H9 (cell line): ENCODE measurements around the gene KAT5. TPM values are rescaled to one million over a fixed set of nuclear protein-coding genes. Genes with fewer than 3 reads are reported as not detected.

Source experiments
- DNase-seq: peaks from one replicate; pipeline ENCODE4 v3.0.0-alpha.2; 2017
- H2AFZ ChIP-seq: one replicate; pipeline ENCODE4 v1.6.1; 2013; ENCODE audit warnings: mild to moderate bottlenecking, low read length, control low read depth, moderate library complexity
- H2AK5ac ChIP-seq: 2 replicates; pipeline ENCODE4 v1.6.1; 2013; ENCODE audit warnings: low read length, control low read depth, mixed read lengths; ENCODE audit not compliant: insufficient read length
- H2BK120ac ChIP-seq: one replicate; pipeline ENCODE4 v1.6.1; 2013; ENCODE audit warnings: low read depth, mild to moderate bottlenecking, low read length, control low read depth, inconsistent platforms; ENCODE audit not compliant: poor library complexity, severe bottlenecking
- H2BK12ac ChIP-seq: 2 replicates; pipeline ENCODE4 v1.6.1; 2013; ENCODE audit warnings: low read length, control low read depth, mixed read lengths, low read depth; ENCODE audit not compliant: insufficient read length
- H2BK15ac ChIP-seq: 2 replicates; pipeline ENCODE4 v1.6.1; 2013; ENCODE audit warnings: low read depth, low read length, control low read depth
- H2BK20ac ChIP-seq: one replicate; pipeline ENCODE4 v1.6.1; 2013; ENCODE audit warnings: low read depth, mild to moderate bottlenecking, low read length, control low read depth, inconsistent platforms; ENCODE audit not compliant: poor library complexity, severe bottlenecking
- H2BK5ac ChIP-seq: 2 replicates; pipeline ENCODE4 v1.6.1; 2013; ENCODE audit warnings: low read length, control low read depth, mixed read lengths; ENCODE audit not compliant: insufficient read length
- H3K14ac ChIP-seq: 2 replicates; pipeline ENCODE4 v1.6.1; 2013; ENCODE audit warnings: low read length, control low read depth; ENCODE audit not compliant: insufficient read depth
- H3K18ac ChIP-seq: 2 replicates; pipeline ENCODE4 v1.6.1; 2013; ENCODE audit warnings: low read depth, mild to moderate bottlenecking, mixed read lengths, low read length, control low read depth; ENCODE audit not compliant: insufficient read length
- H3K23ac ChIP-seq: 2 replicates; pipeline ENCODE4 v1.6.1; 2013; ENCODE audit warnings: low read length, control low read depth, mixed read lengths, low read depth; ENCODE audit not compliant: insufficient read length
- H3K23me2 ChIP-seq: 2 replicates; pipeline ENCODE4 v1.6.1; 2013; ENCODE audit warnings: low read depth, mild to moderate bottlenecking, mixed read lengths, low read length, control low read depth; ENCODE audit not compliant: insufficient read length, poor library complexity, severe bottlenecking
- H3K27ac ChIP-seq: 2 replicates; pipeline ENCODE4 v1.5.1; 2013; ENCODE audit warnings: low read length, control low read depth, mixed read lengths, low read depth; ENCODE audit not compliant: insufficient read length
- H3K27me3 ChIP-seq: 2 replicates; pipeline ENCODE4 v1.6.1; 2013; ENCODE audit warnings: low read length, control low read depth, inconsistent platforms; ENCODE audit not compliant: insufficient read depth
- H3K4ac ChIP-seq: 2 replicates; pipeline ENCODE4 v1.6.1; 2013; ENCODE audit warnings: low read depth, mild to moderate bottlenecking, control low read depth, inconsistent platforms, low read length, moderate library complexity
- H3K4me1 ChIP-seq: 2 replicates; pipeline ENCODE4 v1.6.1; 2013; ENCODE audit warnings: low read length, control low read depth, inconsistent platforms; ENCODE audit not compliant: insufficient read depth
- H3K4me2 ChIP-seq: 2 replicates; pipeline ENCODE4 v1.6.1; 2013; ENCODE audit warnings: low read length, control low read depth, mixed read lengths; ENCODE audit not compliant: insufficient read length, insufficient read depth
- H3K56ac ChIP-seq: 2 replicates; pipeline ENCODE4 v1.6.1; 2013; ENCODE audit warnings: low read depth, mild to moderate bottlenecking, mixed read lengths, low read length, control low read depth; ENCODE audit not compliant: insufficient read length
- H3K79me1 ChIP-seq: 2 replicates; pipeline ENCODE4 v1.6.1; 2013; ENCODE audit warnings: low read depth, mild to moderate bottlenecking, moderate library complexity, low read length, control low read depth, inconsistent platforms; ENCODE audit not compliant: insufficient read depth, poor library complexity, severe bottlenecking
- H3K79me2 ChIP-seq: 2 replicates; pipeline ENCODE4 v1.6.1; 2013; ENCODE audit warnings: low read length, control low read depth, inconsistent platforms; ENCODE audit not compliant: insufficient read depth
- H3K9ac ChIP-seq: 2 replicates; pipeline ENCODE4 v1.6.1; 2013; ENCODE audit warnings: low read length, control low read depth, mixed read lengths; ENCODE audit not compliant: insufficient read length; ENCODE audit errors: extremely low read depth
- H3K9me3 ChIP-seq: one replicate; pipeline ENCODE4 v1.6.1; 2013; ENCODE audit warnings: low read depth, low read length, inconsistent platforms; ENCODE audit not compliant: control insufficient read depth
- H3T11ph ChIP-seq: one replicate; pipeline ENCODE4 v1.6.1; 2013; ENCODE audit warnings: mild to moderate bottlenecking, low read length, control low read depth, inconsistent platforms
- H4K20me1 ChIP-seq: one replicate; pipeline ENCODE4 v1.6.1; 2013; ENCODE audit not compliant: control insufficient read depth, insufficient read length, insufficient read depth
- H4K5ac ChIP-seq: 2 replicates; pipeline ENCODE4 v1.6.1; 2013; ENCODE audit warnings: low read depth, mild to moderate bottlenecking, mixed read lengths, low read length, control low read depth; ENCODE audit not compliant: insufficient read length
- H4K8ac ChIP-seq: replicated peaks from 2 replicates; pipeline ENCODE4 v1.6.1; 2013; ENCODE audit warnings: low read length, control low read depth, mixed read lengths, low read depth; ENCODE audit not compliant: insufficient read length
- H4K91ac ChIP-seq: 2 replicates; pipeline ENCODE4 v1.6.1; 2013; ENCODE audit warnings: low read depth, mild to moderate bottlenecking, moderate library complexity, mixed read lengths, low read length, control low read depth; ENCODE audit not compliant: insufficient read length
- H3K27ac Mint-ChIP-seq, 3 experiments: 2 replicates in 2 of 3; 3 replicates in 1 of 3; pipeline ENCODE4 v1.8.0; 2020 to 2021; ENCODE audit warnings: mixed read lengths in 3 of 3, mild to moderate bottlenecking in 1 of 3, moderate library complexity in 1 of 3
- H3K27me3 Mint-ChIP-seq: 2 replicates; pipeline ENCODE4 v1.8.0; 2021; ENCODE audit warnings: low read depth, mild to moderate bottlenecking, moderate library complexity, mixed read lengths
- H3K36me3 Mint-ChIP-seq, 3 experiments: 2 replicates in 2 of 3; 3 replicates in 1 of 3; pipeline ENCODE4 v1.8.0; 2020 to 2021; ENCODE audit warnings: low read depth in 3 of 3, mixed read lengths in 3 of 3; ENCODE audit not compliant: insufficient read depth in 1 of 3
- H3K4me1 Mint-ChIP-seq, 2 experiments: 2 replicates each; pipeline ENCODE4 v1.8.0; 2020; ENCODE audit warnings: mixed read lengths in 2 of 2
- H3K4me3 Mint-ChIP-seq, 2 experiments: 2 replicates in 1 of 2; 3 replicates in 1 of 2; pipeline ENCODE4 v1.8.0; 2020 to 2021; ENCODE audit warnings: mild to moderate bottlenecking in 2 of 2, mixed read lengths in 2 of 2, moderate library complexity in 1 of 2
- H3K9me3 Mint-ChIP-seq, 2 experiments: 2 replicates in 1 of 2; 3 replicates in 1 of 2; pipeline ENCODE4 v1.8.0; 2020; ENCODE audit warnings: mild to moderate bottlenecking in 2 of 2, mixed read lengths in 2 of 2, moderate library complexity in 1 of 2
- WGBS: extraction: QIAGEN DNeasy Blood & Tissue Kit; methylation state at CpG from one replicate; pipeline ENCODE4 v1.1.7; 2013; ENCODE audit warnings: missing lambda C conversion rate, low lambda C conversion rate, mixed read lengths; ENCODE audit not compliant: insufficient read length; ENCODE audit errors: extremely low coverage; 5-methylcytosine and 5-hydroxymethylcytosine counted together
- total RNA-seq: library from RNA; stranded (reverse); gene quantifications from 2 replicates; pipeline ENCODE4 v1.2.1, GENCODE V29; 2021
- TF ChIP-seq, protein P1 (sequence below): fragments of 200-600 bp; sonication (generic); conservative IDR thresholded peaks from 3 replicates; pipeline ENCODE4 v1.8.0; 2021; ENCODE audit warnings: antibody characterized with exemption, mild to moderate bottlenecking

Gene KAT5
- total RNA-seq, 1 experiment from 2014 or later = 56.7 TPM

DNA sequence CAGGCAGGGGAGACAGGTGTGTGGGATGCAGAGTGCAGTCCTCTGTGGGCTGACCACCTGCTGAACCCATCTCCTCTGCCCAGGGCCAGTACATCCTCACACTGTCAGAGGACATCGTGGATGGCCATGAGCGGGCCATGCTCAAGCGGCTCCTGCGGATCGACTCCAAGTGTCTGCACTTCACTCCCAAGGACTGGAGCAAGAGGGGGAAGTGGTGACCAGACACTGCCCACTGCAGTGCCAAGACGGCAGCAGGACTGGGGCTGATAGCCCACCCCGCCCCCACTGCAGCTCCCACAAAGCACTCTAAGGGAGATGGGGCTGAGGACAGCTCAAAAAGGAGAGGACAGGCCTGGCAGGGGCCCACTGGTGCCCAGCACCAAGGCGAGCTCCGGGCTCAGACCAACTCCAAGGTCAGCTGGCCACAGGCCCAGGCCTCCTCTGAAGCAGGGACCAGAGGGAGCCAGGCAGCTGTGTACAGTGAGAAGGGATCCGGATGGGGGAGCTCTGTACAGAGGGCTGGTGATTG is 7.0 kb downstream of the KAT5 start:
- Mint-ChIP-seq H3K9me3 (no peaks in the 10 kb centered on the region), H3K27ac (peak overlapping the region in 1 of 3 experiments; percentile 59; a peak in 1 of 7 replicates), H3K4me3 (peak overlapping the region; percentile 92 to 93), H3K4me1 (peaks cover 7 to 10% of the 10 kb centered on the region in 2 experiments; a peak in 3 of 4 replicates), H3K27me3 (peaks cover 8% of the 10 kb centered on the region), H3K36me3 (peaks cover 36 to 59% (median 51%) of the 10 kb centered on the region in 3 experiments)
- Histone ChIP-seq H2BK5ac (no peak overlapping the region), H3K18ac (no peak overlapping the region), H2BK120ac (no peak overlapping the region), H4K91ac (no peak overlapping the region), H4K5ac (no peak overlapping the region), H4K8ac (no peak overlapping the region), H2BK12ac (no peak overlapping the region), H3K23me2 (peaks cover 9% of the 10 kb centered on the region), H2AK5ac (no peak overlapping the region), H3T11ph (no peak overlapping the region), H3K4me2 (peak overlapping the region; percentile 74), H2BK15ac (no peak overlapping the region), H3K79me2 (no peaks in the 10 kb centered on the region), H3K27ac (no peak overlapping the region), H2BK20ac (no peak overlapping the region), H4K20me1 (no peaks in the 10 kb centered on the region), H3K14ac (no peak overlapping the region), H3K9me3 (no peaks in the 10 kb centered on the region), H3K79me1 (no peaks in the 10 kb centered on the region), H3K9ac (no peak overlapping the region), H3K4me1 (no peaks in the 10 kb centered on the region), H3K56ac (no peak overlapping the region), H3K27me3 (no peaks in the 10 kb centered on the region), H2AFZ (no peak overlapping the region), H3K4ac (no peak overlapping the region), H3K23ac (no peak overlapping the region)
- DNase-seq = no peak
- TF ChIP-seq, protein P1, sequence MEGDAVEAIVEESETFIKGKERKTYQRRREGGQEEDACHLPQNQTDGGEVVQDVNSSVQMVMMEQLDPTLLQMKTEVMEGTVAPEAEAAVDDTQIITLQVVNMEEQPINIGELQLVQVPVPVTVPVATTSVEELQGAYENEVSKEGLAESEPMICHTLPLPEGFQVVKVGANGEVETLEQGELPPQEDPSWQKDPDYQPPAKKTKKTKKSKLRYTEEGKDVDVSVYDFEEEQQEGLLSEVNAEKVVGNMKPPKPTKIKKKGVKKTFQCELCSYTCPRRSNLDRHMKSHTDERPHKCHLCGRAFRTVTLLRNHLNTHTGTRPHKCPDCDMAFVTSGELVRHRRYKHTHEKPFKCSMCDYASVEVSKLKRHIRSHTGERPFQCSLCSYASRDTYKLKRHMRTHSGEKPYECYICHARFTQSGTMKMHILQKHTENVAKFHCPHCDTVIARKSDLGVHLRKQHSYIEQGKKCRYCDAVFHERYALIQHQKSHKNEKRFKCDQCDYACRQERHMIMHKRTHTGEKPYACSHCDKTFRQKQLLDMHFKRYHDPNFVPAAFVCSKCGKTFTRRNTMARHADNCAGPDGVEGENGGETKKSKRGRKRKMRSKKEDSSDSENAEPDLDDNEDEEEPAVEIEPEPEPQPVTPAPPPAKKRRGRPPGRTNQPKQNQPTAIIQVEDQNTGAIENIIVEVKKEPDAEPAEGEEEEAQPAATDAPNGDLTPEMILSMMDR = no peak
- WGBS = no CpG with 5 or more reads among the region's 10 CpGs
